ENCODE data around the gene NACAD.

- TF ChIP-seq CTCF (IDR thresholded peaks at IDR 0.05; ENCODE audit: poor library complexity, severe bottlenecking) (peak; percentile 95), POLR2AphosphoS5 (IDR thresholded peaks at IDR 0.05) (no peak), EZH2 (IDR thresholded peaks at IDR 0.05; ENCODE audit: borderline replicate concordance, insufficient read depth, low read length, poor library complexity, severe bottlenecking) (no peak), RAD21 (conservative IDR thresholded peaks at IDR 0.05) (peak; percentile 97)
- TF ChIP-seq, protein P1, sequence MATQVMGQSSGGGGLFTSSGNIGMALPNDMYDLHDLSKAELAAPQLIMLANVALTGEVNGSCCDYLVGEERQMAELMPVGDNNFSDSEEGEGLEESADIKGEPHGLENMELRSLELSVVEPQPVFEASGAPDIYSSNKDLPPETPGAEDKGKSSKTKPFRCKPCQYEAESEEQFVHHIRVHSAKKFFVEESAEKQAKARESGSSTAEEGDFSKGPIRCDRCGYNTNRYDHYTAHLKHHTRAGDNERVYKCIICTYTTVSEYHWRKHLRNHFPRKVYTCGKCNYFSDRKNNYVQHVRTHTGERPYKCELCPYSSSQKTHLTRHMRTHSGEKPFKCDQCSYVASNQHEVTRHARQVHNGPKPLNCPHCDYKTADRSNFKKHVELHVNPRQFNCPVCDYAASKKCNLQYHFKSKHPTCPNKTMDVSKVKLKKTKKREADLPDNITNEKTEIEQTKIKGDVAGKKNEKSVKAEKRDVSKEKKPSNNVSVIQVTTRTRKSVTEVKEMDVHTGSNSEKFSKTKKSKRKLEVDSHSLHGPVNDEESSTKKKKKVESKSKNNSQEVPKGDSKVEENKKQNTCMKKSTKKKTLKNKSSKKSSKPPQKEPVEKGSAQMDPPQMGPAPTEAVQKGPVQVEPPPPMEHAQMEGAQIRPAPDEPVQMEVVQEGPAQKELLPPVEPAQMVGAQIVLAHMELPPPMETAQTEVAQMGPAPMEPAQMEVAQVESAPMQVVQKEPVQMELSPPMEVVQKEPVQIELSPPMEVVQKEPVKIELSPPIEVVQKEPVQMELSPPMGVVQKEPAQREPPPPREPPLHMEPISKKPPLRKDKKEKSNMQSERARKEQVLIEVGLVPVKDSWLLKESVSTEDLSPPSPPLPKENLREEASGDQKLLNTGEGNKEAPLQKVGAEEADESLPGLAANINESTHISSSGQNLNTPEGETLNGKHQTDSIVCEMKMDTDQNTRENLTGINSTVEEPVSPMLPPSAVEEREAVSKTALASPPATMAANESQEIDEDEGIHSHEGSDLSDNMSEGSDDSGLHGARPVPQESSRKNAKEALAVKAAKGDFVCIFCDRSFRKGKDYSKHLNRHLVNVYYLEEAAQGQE (IDR thresholded peaks at IDR 0.05; ENCODE audit: borderline replicate concordance): no peak
Observed at GRCh38 chr7:45136106-45137060, 47.6 kb upstream of the NACAD start.
